ENCODE data around the gene PTPRN2. TPM values are rescaled to one million over a fixed set of nuclear protein-coding genes. Genes with fewer than 3 reads are reported as not detected.

PTPRN2 gene
- total and polyA plus RNA-seq, 2 donors (not counting 3 experiments of a cell fraction or from before 2014, with no cell fraction given): 0.62 to 0.88 TPM

GRCh38 chr7:157817433-157817832 is 770.2 kb downstream of the PTPRN2 start:
- Histone ChIP-seq H3K9ac (replicated peaks; ENCODE audit: extremely low read depth, insufficient read depth, low read length) (no peak overlapping the region), H2AFZ (ENCODE audit: low read depth, low read length) (no peak overlapping the region), H3K79me2 (ENCODE audit: control insufficient read depth, insufficient read depth, low read length) (no peaks in the 10 kb centered on the region), H3K4me1 (ENCODE audit: control insufficient read depth, extremely low read depth, insufficient read depth, low read length) (no peaks in the 10 kb centered on the region), H4K20me1 (replicated peaks; ENCODE audit: control insufficient read depth, extremely low read depth, insufficient read depth, low read length) (no peaks in the 10 kb centered on the region), H3K9me1 (replicated peaks; ENCODE audit: control insufficient read depth, extremely low read depth, insufficient read depth, low read length) (no peaks in the 10 kb centered on the region), H3K4me3 (replicated peaks in 1 of 3; ENCODE audit: insufficient read depth in 1 of 3, low read depth in 1 of 3, low read length in 3 of 3) (no peak overlapping the region), H3K4me2 (ENCODE audit: insufficient read depth, low read length) (no peak overlapping the region), H3K36me3 (ENCODE audit: control insufficient read depth in 2 of 2, extremely low read depth in 1 of 2, insufficient read depth in 2 of 2, low read length in 2 of 2) (no peaks in the 10 kb centered on the region), H3K27ac (ENCODE audit: insufficient read depth, low read depth, low read length) (no peak overlapping the region), H3K9me3 (replicated peaks; ENCODE audit: control insufficient read depth, insufficient read depth, low read length) (peaks cover 3% of the 10 kb centered on the region), H3K27me3 (ENCODE audit: control insufficient read depth in 2 of 2, insufficient read depth in 2 of 2, low read length in 2 of 2) (no peaks in the 10 kb centered on the region)
- no peak for DNase-seq (ENCODE audit: low read depth, low spot score)
- TF ChIP-seq FOS (IDR thresholded peaks at IDR 0.05; ENCODE audit: borderline replicate concordance, insufficient read depth, low read length): no peak
- no peak for TF ChIP-seq MAX (IDR thresholded peaks at IDR 0.05; ENCODE audit: insufficient read depth, insufficient read length)
- no peak for TF ChIP-seq EZH2 (IDR thresholded peaks at IDR 0.05; ENCODE audit: borderline replicate concordance, low read depth, low read length, severe bottlenecking)
- no peak for TF ChIP-seq JUN (IDR thresholded peaks at IDR 0.05; ENCODE audit: borderline replicate concordance, insufficient read depth, insufficient read length, low read depth)
- no peak for TF ChIP-seq CTCF (IDR thresholded peaks at IDR 0.05; ENCODE audit: extremely low read depth in 1 of 2, insufficient read depth in 1 of 2, low read depth in 1 of 2, low read length in 2 of 2)
- no peak for TF ChIP-seq POLR2AphosphoS5 (IDR thresholded peaks at IDR 0.05; ENCODE audit: insufficient read depth, low read depth, low read length)
- no peak for TF ChIP-seq GATA2 (IDR thresholded peaks at IDR 0.05; ENCODE audit: insufficient read depth, insufficient read length, low read depth, low read length)
- TF ChIP-seq POLR2A (IDR thresholded peaks at IDR 0.05; ENCODE audit: low read depth, low read length): no peak
- TF ChIP-seq MYC (IDR thresholded peaks at IDR 0.05; ENCODE audit: low read depth, low read length): no peak
- intact Hi-C loops (cut with micrococcal nuclease): no loop called here
- POLR2A ChIA-PET: no interaction called here
- BruUV-seq (replicated peaks): no TSS peak
- no peak for FAIRE-seq
- CTCF ChIA-PET: no interaction called here
- dilution Hi-C loops (cut with MboI; ENCODE audit: extremely low pct_ligation_motif_present, low sequenced_read_pairs): no loop called here

Data from endothelial cell of umbilical vein (primary cell).